HG03039 (cell line): ENCODE data around the gene FHL2.
A peak's percentile ranks its signal among the peaks of the same experiment; 100 is the strongest.
"Not testable (repeated sequence)": the region's sequence is repeated elsewhere in the genome, so short reads cannot be mapped to it uniquely, and the experiment has no call there.

Source experiments
- ATAC-seq: cut with Tn5 transposase; IDR thresholded peaks from one replicate; pipeline ENCODE4 v1.9.1; 2021; ENCODE audit warnings: mild to moderate bottlenecking, moderate library complexity; ENCODE audit not compliant: unreplicated experiment

FHL2 gene

DNA sequence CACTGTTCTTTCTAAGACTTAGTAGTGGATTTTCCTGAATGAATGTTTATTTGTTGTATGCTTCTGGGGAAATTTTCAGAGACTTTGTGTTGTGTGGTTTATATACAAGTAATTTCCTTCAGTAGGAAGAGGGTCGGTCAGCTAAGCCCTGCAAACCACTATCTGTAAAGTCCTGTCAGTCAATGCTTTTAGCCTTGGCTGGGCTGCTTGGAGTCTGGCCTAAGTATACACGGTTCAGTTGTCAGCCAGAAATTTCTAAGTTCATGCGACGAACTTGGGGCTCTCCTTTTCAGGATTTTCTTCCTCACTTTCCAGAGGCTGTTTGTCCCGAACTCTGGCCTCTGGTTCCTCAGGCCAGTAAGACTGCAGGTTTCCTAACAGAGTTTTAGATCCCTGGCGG lies 40.3 kb downstream of the FHL2 start:
- no peak for ATAC-seq

DNA sequence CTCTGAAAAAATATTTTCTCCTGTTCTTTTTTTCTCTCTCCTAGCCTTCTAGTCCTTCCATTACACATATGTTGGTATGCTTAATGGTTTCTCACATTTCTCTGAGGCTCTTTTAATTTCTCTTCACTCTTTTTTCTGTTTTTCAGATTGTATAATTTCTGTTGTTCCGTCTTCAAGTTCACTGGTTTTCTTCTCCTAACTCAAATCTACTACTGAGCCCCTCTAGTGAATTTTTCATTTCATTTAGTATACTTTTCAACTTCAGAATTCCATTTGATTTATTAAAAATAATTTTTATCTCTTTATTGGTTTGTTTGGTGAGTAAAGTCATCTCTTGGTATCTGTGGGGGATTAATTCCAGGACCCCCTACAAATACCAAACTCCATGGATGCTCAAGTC lies 41.7 kb downstream of the FHL2 start:
- no peak for ATAC-seq

DNA sequence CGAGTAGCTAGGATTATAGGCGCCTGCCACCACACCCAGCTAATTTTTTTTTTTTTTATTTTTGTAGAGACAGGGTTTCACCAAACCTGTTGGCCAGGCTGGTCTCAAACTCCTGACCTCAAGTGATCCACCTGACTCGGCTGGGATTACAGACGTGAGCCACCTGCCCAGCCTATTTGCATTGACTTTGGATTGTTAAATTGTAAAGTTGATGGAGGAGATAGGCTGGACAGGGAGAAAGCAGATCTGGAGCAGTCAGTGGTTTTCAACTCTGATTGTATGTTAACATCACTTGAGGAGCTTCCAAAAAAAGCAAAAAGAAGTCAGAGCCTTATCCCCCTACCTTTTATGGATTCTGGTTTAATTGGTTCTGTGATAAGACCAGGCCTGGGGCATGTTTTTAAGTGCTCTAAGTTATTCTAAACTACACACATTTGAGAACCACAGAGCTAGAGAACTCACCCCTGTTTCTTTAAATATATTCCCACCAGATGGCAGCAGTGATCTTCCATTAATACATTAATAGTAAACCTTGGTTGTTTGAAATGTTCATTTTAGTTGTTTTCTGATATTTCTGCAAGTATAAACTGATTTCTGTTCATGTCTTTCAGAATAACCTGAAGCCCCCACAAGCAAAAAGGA lies 54.0 kb downstream of the FHL2 start:
- ATAC-seq = no peak

DNA sequence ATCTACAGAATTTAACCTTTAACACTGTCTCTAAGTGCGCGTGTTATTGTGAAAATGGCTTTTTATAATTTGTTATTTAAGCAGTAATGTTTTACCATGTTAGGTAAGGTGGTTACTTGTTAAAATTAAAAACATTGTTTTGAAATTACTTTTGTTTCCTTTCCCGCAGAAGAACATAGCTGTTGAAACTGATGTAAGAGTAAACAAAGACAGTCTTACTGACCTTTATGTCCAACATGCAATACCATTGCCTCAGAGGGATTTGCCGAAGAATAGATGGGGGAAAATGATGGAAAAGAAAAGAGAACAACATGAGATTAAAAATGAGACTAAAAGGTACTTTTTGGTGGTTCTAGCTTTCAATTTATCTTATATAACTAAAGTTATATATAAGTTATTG lies 59.4 kb downstream of the FHL2 start:
- no peak for ATAC-seq

GRCh38 chr2:105338020-105338385 lies 60.8 kb downstream of the FHL2 start:
- peak; percentile 15 for ATAC-seq

DNA sequence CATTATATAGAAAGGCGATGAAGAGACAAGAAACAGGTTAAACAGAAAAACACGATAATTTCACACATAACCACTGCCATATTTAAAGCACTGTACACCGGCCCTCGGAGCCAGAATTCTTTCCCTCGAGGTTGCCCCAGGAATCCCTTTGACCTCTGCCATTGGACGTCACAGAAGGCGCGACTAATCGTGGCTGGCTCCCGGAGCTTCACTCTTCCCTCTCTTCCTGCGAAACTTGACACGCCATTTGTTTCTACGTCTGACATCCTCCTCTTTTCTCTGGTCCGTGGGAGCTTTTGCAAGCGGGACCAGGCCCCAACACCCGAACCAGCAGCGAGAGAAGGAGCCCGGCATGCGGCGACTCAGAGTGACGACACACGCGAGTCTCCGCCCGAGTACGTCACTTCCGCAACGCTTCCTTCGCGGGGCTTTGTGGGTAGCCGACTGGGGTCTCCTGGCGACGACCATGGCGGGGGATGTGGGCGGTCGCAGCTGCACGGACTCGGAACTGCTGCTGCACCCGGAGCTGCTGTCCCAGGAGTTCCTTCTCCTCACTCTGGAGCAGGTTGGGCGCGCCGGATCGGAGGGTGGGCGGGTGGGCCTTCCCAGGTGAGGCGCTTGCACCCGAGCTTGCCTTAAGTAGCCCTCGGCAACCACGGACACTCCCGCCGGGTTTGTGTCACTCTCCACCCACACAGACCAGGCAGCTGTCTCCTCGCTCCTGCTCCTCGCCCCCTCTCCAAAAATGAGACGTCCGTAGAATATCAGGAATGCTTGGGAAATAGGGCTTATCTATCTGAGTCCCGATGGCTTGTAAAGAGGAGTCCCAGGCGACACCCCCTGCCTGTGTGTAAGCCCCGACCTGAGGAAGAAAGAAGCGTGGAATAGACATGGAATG lies 61.5 kb downstream of the FHL2 start, which contains the start of gene C2orf49:
C2orf49 (plus strand) TSS at position 419 of the 898 bp plus-strand sequence; CDS start at position 467, 48 bp downstream.
- peak; percentile 88 for ATAC-seq

- ATAC-seq = no peak
Measured at GRCh38 chr2:105336786-105337121, 62.1 kb downstream of the FHL2 start.

DNA sequence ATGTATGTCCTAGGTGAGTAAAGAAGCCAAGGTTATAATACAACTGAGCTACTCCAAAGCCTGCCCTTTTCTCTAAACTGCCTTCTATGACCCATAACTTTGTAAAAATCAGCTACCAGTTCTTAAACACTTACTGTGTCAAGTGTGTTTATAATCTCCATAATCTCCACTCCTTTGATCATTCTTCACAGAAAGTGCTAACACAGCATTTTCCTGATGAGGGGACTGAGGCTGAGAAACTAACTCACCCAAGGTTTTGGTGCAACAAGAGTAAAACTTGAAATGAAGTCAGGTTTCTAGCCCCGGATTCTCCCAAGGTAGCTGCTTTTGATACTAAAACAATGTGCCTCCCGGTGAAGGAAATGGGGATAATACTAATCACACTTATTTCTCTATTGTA lies 63.4 kb downstream of the FHL2 start:
- ATAC-seq = no peak

DNA sequence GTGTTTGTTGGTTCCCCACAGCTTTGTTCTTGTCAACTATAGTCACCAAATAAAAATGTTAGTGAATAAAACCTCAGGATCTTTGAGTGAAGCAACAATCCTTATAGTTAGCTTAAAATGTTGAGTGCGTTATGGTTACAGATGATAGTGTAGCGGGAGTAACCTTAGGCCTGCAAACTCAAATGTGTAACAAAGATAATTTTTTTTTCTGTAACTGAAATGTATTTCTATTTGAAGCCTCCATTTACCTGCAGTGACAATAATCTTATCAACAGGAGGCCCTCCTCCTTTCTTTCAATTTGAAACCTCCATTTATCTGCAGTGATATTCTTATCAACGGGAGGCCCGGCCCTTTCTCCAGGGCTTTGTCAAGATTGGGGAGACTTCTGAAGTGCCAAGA lies 64.6 kb downstream of the FHL2 start:
- no peak for ATAC-seq

DNA sequence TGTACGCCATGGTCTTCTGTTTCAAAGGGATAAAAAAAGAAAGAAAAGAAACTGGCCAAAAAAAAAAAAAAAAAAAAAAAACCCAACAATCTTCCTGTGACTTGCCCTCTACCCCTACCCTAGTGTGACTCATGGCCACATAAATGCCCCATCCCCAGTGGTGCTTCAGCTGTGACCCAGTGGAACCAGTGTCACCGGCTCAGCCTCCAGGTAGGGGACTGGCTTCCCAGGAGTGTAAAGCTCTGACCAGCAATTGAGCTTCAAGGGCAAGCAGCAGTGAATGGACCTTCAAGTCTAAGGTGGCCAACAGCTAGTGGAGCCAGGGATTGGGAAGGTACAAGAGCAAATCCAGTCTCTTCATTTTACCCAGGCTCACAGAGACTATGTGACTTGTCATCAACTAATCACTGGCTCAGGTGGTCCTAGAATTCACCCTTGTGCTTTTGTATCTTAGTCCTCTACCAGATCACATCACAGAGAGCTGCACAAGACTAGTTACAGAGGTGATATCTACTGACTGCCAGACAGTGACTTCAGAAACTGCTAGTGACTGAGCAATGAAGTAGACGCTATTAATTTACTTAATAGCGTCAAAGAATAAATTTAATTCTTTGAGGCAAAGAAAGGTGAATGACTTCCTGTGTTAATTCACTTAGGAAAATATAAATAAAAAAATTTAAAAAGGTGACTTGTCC lies 68.0 kb downstream of the FHL2 start:
- no peak for ATAC-seq

GRCh38 chr2:105329561-105330495 lies 69.0 kb downstream of the FHL2 start, which contains the start of gene TGFBRAP1:
TGFBRAP1 (minus strand) TSS chr2:105329735; CDS start chr2:105308301, 21,434 bp downstream.
- peak; percentile 81 for ATAC-seq

DNA sequence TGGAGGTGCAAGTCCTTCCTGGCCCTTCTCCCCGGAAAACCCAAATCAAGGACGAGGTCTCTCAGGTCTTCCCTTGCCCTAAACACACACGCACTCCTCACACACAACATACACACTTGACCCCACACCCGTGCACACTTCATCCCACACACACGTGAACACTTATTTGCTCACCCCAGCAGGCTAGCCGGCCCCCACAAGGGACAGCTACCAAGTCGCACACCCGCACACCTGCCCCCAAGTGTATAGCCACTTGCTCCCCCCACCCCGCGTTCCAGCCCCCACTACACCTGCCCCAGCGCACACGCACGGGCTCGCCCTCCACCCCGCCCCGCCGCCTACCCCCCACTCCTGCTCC lies 69.7 kb downstream of the FHL2 start:
- ATAC-seq = peak; percentile 7

- no peak for ATAC-seq
Measured at GRCh38 chr2:105328281-105329196, 70.3 kb downstream of the FHL2 start.

- ATAC-seq = no peak
Measured at GRCh38 chr2:105327690-105328089, 71.2 kb downstream of the FHL2 start.

DNA sequence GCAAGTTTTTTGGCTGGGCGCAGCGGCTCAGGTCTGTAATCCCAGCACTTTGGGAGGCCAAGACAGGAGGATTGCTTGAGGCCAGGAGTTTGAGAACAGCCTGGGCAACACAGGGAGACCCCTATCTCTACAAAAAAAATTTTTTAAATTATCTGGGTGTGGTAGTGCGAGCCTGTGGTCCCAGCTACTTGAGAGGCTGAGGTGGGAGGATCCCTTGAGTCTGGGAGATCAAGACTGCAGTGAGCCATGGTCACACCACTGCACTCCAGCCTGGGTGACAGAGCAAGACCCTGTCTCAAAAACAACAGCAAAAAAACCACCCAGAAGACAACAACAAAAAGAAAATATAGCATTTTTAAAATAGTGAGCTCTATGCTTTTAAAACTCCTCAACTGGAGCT lies 71.6 kb downstream of the FHL2 start:
- ATAC-seq = not testable (repeated sequence)

DNA sequence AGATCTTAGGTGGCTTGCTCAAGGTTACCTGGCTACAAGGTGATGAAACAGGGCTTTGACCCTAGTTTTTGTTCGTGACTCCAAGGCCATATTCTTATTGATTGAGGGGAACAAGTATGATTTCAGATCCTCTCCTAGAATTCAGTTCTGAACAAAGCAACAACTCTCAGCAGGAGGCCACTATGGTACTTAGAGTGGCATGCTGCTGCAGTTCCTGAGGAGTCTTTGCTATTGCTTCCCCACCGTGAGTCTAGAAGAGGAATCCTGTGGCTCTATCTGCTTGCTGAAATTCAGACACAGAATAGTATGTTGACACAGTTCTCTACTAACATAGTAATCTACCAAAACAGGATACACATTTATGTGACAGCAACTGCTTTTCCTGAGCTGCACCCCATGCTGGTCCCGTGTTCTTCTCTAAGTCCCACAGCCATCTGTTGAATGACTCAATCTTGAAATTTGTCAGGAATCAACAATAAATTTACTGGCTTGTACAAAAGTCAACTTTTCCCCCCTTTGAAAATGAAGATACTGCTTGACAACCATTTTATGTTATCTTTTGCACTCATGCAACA lies 73.4 kb downstream of the FHL2 start:
- no peak for ATAC-seq

DNA sequence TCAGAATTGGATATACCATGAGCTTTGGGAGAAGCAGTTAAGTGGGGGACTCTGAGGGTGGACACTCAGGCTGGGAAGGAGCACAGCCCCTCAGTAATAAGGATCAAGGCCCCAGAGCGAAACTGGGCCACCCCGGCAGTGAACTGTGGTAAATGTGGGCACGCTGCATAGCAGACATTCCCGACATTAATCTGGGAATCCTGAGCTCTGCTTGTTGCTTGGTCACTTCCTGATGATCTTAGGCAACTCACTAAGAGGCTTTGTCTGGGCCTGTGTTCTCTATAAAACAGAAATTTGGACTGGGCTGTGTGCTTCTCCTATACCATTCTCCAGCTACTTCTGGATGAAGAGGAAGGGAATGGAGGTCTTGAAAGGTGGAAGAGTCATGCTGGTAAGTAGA lies 74.1 kb downstream of the FHL2 start:
- no peak for ATAC-seq

GRCh38 chr2:105324101-105324500 lies 74.8 kb downstream of the FHL2 start:
- ATAC-seq = no peak

GRCh38 chr2:105323111-105323510 lies 75.7 kb downstream of the FHL2 start:
- no peak for ATAC-seq
